ENCODE measurements around the gene TMTC1. TPM values are rescaled to one million over a fixed set of nuclear protein-coding genes. Genes with fewer than 3 reads are reported as not detected.
A peak's percentile ranks its signal among the peaks of the same experiment; 100 is the strongest.

The TMTC1 gene
- polyA plus RNA-seq, 1 donor (not counting 4 experiments of a cell fraction or from before 2014, with no cell fraction given), result 3.7 TPM

DNA sequence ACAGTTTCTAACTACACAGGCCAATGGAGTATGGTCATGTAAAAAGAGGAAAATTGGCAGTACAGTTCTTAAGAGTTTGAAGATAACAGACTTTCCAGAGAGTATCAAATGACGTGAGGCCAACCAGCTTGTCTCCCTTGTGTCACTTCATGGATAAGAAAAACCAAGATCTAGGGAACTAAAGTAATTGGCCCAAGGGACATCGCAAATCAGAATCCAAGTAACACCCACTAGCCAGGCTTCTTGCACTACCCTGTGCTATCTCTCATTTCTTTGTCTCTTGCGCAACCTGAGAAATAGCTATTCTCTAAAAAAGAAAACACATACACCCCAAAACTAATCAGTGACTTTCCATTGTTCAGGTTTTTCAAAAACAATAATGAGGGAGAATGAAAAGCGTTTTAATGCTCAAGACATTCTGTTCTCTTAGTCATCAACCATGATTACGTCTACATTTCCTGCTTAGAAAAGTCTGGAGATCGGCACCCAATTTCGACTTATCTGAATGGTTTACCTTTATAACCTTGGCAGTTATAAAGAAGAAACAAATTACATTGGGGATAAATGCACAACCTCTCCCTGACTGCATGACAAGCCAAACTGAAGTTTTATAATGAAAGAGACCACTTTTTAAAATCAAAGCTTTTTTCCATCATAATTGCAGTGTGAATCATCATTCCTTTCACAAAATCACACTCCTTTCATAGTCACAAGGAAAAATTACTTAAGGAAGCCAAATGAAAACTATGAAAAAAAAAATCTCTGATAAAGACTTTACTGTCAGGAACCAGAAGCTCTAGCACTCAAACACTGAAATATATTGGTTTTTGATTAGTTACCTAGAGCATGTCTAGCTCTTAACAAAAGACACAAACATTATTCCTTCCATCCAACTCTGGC lies 42.1 kb downstream of the TMTC1 start:
- Histone ChIP-seq H3K27ac (ENCODE audit: control insufficient read depth, insufficient read depth, low read length) (peak overlapping the region; percentile 48), H3K27me3 (ENCODE audit: control insufficient read depth, extremely low read depth, insufficient read depth, low read length) (no peaks in the 10 kb centered on the region), H3K4me1 (ENCODE audit: control insufficient read depth, extremely low read depth, insufficient read depth, low read length) (peaks cover 27% of the 10 kb centered on the region), H3K9me3 (ENCODE audit: control insufficient read depth, low read depth, low read length) (no peaks in the 10 kb centered on the region), H3K4me2 (ENCODE audit: control insufficient read depth, extremely low read depth, insufficient read depth, low read depth, low read length) (peak overlapping the region; percentile 61), H3K9ac (ENCODE audit: control insufficient read depth, extremely low read depth, insufficient read depth, low read length) (no peak overlapping the region), H3K4me3 (ENCODE audit: control insufficient read depth in 2 of 3, extremely low read depth in 1 of 3, insufficient read depth in 2 of 3, low read depth in 1 of 3, low read length in 3 of 3) (peak overlapping the region in 2 of 3 experiments; percentile 5 to 8), H3K9me1 (ENCODE audit: control insufficient read depth, extremely low read depth, insufficient read depth, low read length) (no peaks in the 10 kb centered on the region), H3K79me2 (ENCODE audit: control insufficient read depth, insufficient read depth, low read length) (no peaks in the 10 kb centered on the region), H2AFZ (ENCODE audit: control insufficient read depth, low read length) (peak overlapping the region; percentile 57), H4K20me1 (ENCODE audit: control insufficient read depth, extremely low read depth, insufficient read depth, low read length) (no peaks in the 10 kb centered on the region), H3K36me3 (ENCODE audit: control insufficient read depth in 2 of 2, extremely low read depth in 1 of 2, insufficient read depth in 2 of 2, low read length in 2 of 2) (no peaks in the 10 kb centered on the region)
- DNase-seq (ENCODE audit: low read depth, low spot score) (peak; percentile 21), FAIRE-seq (peak; percentile 62)
- dilution Hi-C loops (cut with MboI; ENCODE audit: extremely low pct_ligation_motif_present, low sequenced_read_pairs), result no loop called here
- TF ChIP-seq, protein P1, sequence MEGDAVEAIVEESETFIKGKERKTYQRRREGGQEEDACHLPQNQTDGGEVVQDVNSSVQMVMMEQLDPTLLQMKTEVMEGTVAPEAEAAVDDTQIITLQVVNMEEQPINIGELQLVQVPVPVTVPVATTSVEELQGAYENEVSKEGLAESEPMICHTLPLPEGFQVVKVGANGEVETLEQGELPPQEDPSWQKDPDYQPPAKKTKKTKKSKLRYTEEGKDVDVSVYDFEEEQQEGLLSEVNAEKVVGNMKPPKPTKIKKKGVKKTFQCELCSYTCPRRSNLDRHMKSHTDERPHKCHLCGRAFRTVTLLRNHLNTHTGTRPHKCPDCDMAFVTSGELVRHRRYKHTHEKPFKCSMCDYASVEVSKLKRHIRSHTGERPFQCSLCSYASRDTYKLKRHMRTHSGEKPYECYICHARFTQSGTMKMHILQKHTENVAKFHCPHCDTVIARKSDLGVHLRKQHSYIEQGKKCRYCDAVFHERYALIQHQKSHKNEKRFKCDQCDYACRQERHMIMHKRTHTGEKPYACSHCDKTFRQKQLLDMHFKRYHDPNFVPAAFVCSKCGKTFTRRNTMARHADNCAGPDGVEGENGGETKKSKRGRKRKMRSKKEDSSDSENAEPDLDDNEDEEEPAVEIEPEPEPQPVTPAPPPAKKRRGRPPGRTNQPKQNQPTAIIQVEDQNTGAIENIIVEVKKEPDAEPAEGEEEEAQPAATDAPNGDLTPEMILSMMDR (optimal IDR thresholded peaks at IDR 0.05 in 1 of 3, IDR thresholded peaks at IDR 0.05 in 1 of 3, conservative IDR thresholded peaks at IDR 0.05 in 1 of 3; ENCODE audit: extremely low read depth in 1 of 3, insufficient read depth in 2 of 3, low read length in 3 of 3), result no peak
- TF ChIP-seq EZH2 (IDR thresholded peaks at IDR 0.05; ENCODE audit: low read length), result no peak

DNA sequence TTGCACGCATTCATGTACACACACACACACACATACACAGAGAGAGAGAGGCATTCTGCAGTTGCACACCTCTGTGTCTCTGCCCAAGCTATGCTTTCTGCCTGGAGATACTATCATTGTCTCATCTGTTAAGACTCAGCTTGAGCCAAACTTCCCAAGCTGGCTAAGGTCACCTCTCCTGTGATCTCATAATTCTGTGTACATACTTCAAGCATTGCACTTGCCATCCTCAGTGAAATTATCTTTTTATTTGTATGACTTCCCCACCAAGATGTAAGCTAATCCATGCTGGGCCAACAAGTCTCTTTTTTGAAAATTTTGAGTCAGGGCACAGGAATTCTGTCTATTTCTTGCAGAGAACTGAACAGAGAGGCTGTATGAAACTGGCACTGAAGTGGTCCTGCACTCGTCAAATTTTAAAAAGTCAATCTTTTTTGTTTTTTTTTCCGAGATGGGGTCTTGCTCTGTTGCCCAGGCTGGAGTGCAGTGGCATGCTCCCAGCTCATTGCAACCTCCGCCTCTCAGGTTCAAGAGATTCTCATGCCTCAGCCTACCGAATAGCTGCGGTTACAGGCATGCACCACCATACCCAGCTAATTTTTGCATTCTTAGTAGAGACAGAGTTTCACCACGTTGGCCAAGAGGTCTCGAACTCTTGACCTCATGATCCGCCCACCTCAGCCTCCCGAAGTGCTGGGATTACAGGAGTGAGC lies 44.3 kb downstream of the TMTC1 start:
- H4K20me1 ChIP-seq (ENCODE audit: control insufficient read depth, extremely low read depth, insufficient read depth, low read length), result no peaks in the 10 kb centered on the region
- dilution Hi-C loops (cut with MboI; ENCODE audit: extremely low pct_ligation_motif_present, low sequenced_read_pairs), result no loop called here
- H2AFZ ChIP-seq (ENCODE audit: control insufficient read depth, low read length), result no peak overlapping the region
- no peak overlapping the region for H3K9ac ChIP-seq (ENCODE audit: control insufficient read depth, extremely low read depth, insufficient read depth, low read length)
- no peaks in the 10 kb centered on the region for H3K79me2 ChIP-seq (ENCODE audit: control insufficient read depth, insufficient read depth, low read length)
- H3K9me1 ChIP-seq (ENCODE audit: control insufficient read depth, extremely low read depth, insufficient read depth, low read length), result no peaks in the 10 kb centered on the region
- no peaks in the 10 kb centered on the region for H3K27me3 ChIP-seq (ENCODE audit: control insufficient read depth, extremely low read depth, insufficient read depth, low read length)
- peaks cover 27% of the 10 kb centered on the region for H3K4me1 ChIP-seq (ENCODE audit: control insufficient read depth, extremely low read depth, insufficient read depth, low read length)
- DNase-seq (ENCODE audit: low read depth, low spot score) (no peak), FAIRE-seq (no peak)
- H3K4me2 ChIP-seq (ENCODE audit: control insufficient read depth, extremely low read depth, insufficient read depth, low read depth, low read length), result no peak overlapping the region
- H3K27ac ChIP-seq (ENCODE audit: control insufficient read depth, insufficient read depth, low read length), result no peak overlapping the region
- H3K9me3 ChIP-seq (ENCODE audit: control insufficient read depth, low read depth, low read length), result no peaks in the 10 kb centered on the region
- no peak overlapping the region for H3K4me3 ChIP-seq (ENCODE audit: control insufficient read depth in 2 of 3, extremely low read depth in 1 of 3, insufficient read depth in 2 of 3, low read depth in 1 of 3, low read length in 3 of 3)
- H3K36me3 ChIP-seq (ENCODE audit: control insufficient read depth in 2 of 2, extremely low read depth in 1 of 2, insufficient read depth in 2 of 2, low read length in 2 of 2), result no peaks in the 10 kb centered on the region
- TF ChIP-seq, protein P1 (optimal IDR thresholded peaks at IDR 0.05 in 1 of 3, IDR thresholded peaks at IDR 0.05 in 1 of 3, conservative IDR thresholded peaks at IDR 0.05 in 1 of 3; ENCODE audit: extremely low read depth in 1 of 3, insufficient read depth in 2 of 3, low read length in 3 of 3), result no peak
- TF ChIP-seq EZH2 (IDR thresholded peaks at IDR 0.05; ENCODE audit: low read length), result no peak
